LNCaP clone FGC (cell line): ENCODE measurements around the gene COP1.

Source experiments
- DNase-seq: peaks from one replicate; pipeline ENCODE4 v3.0.0-alpha.2; 2011; ENCODE audit warnings: low read depth
- H3K4me3 ChIP-seq: 2 replicates; pipeline ENCODE4 v1.5.1; 2011; ENCODE audit warnings: mild to moderate bottlenecking, low read depth, low read length, control low read depth
- TF ChIP-seq, protein P1 (sequence below): IDR thresholded peaks from 2 replicates; pipeline ENCODE4 v1.5.1; 2012; ENCODE audit warnings: mild to moderate bottlenecking; ENCODE audit not compliant: control insufficient read depth, insufficient read depth; ENCODE audit errors: extremely low read depth

Gene COP1

DNA sequence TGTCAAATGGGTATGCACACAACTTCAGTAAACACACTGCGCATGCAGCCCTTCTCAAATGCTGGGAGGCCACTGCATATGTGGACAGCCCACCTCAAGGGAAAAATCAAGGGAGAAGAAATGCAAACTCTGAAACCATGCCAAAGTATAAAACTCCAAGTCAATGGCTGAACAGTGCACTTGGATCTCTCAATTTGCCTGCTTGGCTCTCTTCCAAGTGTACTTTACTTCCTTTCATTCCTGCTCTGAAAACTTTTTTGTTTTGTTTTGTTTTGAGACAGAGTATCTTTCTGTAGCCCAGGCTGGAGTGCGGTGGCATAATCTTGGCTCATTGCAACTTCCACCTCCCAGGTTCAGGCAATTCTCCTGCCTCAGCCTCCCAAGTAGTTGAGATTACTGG lies 18.8 kb upstream of the COP1 start:
- TF ChIP-seq, protein P1, sequence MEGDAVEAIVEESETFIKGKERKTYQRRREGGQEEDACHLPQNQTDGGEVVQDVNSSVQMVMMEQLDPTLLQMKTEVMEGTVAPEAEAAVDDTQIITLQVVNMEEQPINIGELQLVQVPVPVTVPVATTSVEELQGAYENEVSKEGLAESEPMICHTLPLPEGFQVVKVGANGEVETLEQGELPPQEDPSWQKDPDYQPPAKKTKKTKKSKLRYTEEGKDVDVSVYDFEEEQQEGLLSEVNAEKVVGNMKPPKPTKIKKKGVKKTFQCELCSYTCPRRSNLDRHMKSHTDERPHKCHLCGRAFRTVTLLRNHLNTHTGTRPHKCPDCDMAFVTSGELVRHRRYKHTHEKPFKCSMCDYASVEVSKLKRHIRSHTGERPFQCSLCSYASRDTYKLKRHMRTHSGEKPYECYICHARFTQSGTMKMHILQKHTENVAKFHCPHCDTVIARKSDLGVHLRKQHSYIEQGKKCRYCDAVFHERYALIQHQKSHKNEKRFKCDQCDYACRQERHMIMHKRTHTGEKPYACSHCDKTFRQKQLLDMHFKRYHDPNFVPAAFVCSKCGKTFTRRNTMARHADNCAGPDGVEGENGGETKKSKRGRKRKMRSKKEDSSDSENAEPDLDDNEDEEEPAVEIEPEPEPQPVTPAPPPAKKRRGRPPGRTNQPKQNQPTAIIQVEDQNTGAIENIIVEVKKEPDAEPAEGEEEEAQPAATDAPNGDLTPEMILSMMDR: no peak
- no peak for DNase-seq
- H3K4me3 ChIP-seq: no peak overlapping the region

DNA sequence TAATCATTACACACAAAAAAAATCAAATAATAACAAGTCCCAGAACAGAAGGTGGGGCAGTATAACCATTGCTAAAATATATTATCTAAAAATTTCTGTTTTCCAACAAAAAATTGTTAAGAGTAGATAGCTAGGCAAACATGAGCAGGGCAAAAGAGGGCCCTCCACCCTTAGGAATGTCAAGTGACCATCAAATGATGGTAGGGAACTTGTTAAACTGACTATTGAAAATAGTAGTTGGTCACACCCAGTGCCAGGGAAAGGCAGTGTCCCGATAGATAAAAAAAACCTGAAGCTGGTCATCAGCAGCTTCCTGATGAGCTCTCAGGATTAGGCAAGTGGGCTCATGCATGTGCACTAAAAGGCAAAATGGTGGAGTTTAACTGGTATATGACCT lies 18.4 kb upstream of the COP1 start:
- TF ChIP-seq, protein P1: no peak
- no peak for DNase-seq
- no peak overlapping the region for H3K4me3 ChIP-seq

GRCh38 chr1:176222196-176222595 lies 15.1 kb upstream of the COP1 start:
- DNase-seq: no peak
- no peak overlapping the region for H3K4me3 ChIP-seq
- TF ChIP-seq, protein P1: no peak

- TF ChIP-seq, protein P1: no peak
- H3K4me3 ChIP-seq: no peak overlapping the region
- no peak for DNase-seq
Measured at GRCh38 chr1:176220100-176220689, 13.1 kb upstream of the COP1 start.

DNA sequence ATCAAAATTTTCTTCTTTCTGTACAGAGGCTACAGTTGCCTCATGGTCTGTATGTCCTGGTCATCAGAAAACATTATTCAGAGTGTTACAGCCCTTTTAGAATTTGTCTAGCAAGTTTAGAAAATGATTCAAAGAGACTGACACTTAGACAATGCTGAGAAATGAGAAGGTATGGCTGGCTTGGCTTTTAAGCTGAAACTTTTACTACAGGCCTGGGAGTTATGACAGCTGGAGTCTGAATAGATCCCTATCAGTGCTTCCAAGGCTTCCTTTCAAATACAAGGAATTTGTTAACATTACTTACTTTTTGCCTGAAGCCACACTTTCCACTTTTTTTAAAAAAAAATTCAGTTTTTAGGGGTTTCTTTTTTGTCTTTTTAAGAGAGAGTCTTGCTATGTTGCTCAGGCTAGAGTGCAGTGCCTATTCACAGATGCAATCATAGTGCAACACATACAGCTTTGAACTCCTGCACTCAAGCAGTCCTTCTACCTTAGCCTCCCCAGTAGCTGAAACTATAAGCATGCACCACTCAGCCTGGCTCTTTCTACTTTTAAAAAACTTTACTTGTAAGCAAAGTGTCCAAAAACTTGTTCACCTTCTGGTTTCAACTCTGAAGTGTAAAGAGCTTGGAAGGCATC lies 10.5 kb upstream of the COP1 start:
- H3K4me3 ChIP-seq: no peak overlapping the region
- DNase-seq: no peak
- TF ChIP-seq, protein P1: no peak

DNA sequence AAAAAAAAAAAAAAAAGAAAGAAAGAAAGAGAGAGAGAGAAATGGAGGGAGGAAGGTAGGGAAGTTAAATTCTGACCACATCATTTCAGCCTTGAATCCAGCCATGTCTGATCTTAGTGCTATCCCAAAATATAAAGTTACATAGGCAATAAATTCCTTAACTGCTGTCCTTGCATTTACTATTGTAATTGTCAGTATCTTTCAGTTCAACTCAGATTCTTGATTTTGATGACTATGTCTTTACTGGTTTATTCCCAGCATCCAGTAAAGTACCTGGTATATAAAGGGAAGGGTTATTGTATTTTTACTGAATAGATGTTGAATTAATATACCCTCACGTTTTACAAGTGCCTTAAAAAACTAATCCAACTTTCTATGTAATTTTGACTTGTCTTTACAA lies 8.9 kb upstream of the COP1 start:
- TF ChIP-seq, protein P1: no peak
- DNase-seq: no peak
- no peak overlapping the region for H3K4me3 ChIP-seq
